Parathyroid adenoma (tissue), 2 donors: ENCODE data around the gene ENTHD1.
"Not testable (repeated sequence)": the region's sequence is repeated elsewhere in the genome, so short reads cannot be mapped to it uniquely, and the experiment has no call there.

ENCODE experiments used
- H2AFZ ChIP-seq: fragments of 300-600 bp; sonication (generic); one replicate; pipeline ENCODE4 v1.7.0; 2017; ENCODE audit warnings: antibody characterized with exemption, mild to moderate bottlenecking
- H3K27ac ChIP-seq: fragments of 300-600 bp; sonication (generic); one replicate; pipeline ENCODE4 v1.7.0; 2017
- H3K27me3 ChIP-seq: fragments of 300-600 bp; sonication (generic); one replicate; pipeline ENCODE4 v1.7.0; 2017; ENCODE audit warnings: low read length; ENCODE audit not compliant: control insufficient read depth, insufficient read depth
- H3K36me3 ChIP-seq: fragments of 300-600 bp; sonication (generic); one replicate; pipeline ENCODE4 v1.7.0; 2017; ENCODE audit warnings: low read length; ENCODE audit not compliant: control insufficient read depth, insufficient read depth
- H3K4me1 ChIP-seq: fragments of 300-600 bp; sonication (generic); one replicate; pipeline ENCODE4 v1.7.0; 2017; ENCODE audit warnings: control low read depth
- H3K4me2 ChIP-seq: fragments of 300-600 bp; sonication (generic); one replicate; pipeline ENCODE4 v1.7.0; 2017; ENCODE audit warnings: low read length
- H3K4me3 ChIP-seq: fragments of 300-600 bp; sonication (generic); one replicate; pipeline ENCODE4 v1.7.0; 2017; ENCODE audit warnings: low read depth, low read length
- H3K79me2 ChIP-seq: fragments of 300-600 bp; sonication (generic); one replicate; pipeline ENCODE4 v1.7.0; 2017; ENCODE audit warnings: control low read depth
- H3K9ac ChIP-seq: fragments of 300-600 bp; sonication (generic); one replicate; pipeline ENCODE4 v1.7.0; 2017; ENCODE audit warnings: mild to moderate bottlenecking
- H3K9me3 ChIP-seq: fragments of 300-600 bp; sonication (generic); one replicate; pipeline ENCODE4 v1.7.0; 2017; ENCODE audit warnings: low read length; ENCODE audit not compliant: control insufficient read depth
- TF ChIP-seq, protein P1 (sequence below): fragments of 300-600 bp; sonication (generic); IDR thresholded peaks from one replicate; pipeline ENCODE4 v1.7.0; 2017; ENCODE audit warnings: antibody characterized with exemption, mild to moderate bottlenecking
- donor health status: primary hyperparathyroidism.

The ENTHD1 gene

GRCh38 chr22:39904862-39905261 is 11.3 kb upstream of the ENTHD1 start:
- TF ChIP-seq, protein P1, sequence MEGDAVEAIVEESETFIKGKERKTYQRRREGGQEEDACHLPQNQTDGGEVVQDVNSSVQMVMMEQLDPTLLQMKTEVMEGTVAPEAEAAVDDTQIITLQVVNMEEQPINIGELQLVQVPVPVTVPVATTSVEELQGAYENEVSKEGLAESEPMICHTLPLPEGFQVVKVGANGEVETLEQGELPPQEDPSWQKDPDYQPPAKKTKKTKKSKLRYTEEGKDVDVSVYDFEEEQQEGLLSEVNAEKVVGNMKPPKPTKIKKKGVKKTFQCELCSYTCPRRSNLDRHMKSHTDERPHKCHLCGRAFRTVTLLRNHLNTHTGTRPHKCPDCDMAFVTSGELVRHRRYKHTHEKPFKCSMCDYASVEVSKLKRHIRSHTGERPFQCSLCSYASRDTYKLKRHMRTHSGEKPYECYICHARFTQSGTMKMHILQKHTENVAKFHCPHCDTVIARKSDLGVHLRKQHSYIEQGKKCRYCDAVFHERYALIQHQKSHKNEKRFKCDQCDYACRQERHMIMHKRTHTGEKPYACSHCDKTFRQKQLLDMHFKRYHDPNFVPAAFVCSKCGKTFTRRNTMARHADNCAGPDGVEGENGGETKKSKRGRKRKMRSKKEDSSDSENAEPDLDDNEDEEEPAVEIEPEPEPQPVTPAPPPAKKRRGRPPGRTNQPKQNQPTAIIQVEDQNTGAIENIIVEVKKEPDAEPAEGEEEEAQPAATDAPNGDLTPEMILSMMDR = no peak
- no peak overlapping the region for H3K27ac ChIP-seq
- H3K4me2 ChIP-seq = no peak overlapping the region
- no peak overlapping the region for H2AFZ ChIP-seq
- H3K36me3 ChIP-seq = no peaks in the 10 kb centered on the region
- H3K4me1 ChIP-seq = no peaks in the 10 kb centered on the region
- H3K27me3 ChIP-seq = no peaks in the 10 kb centered on the region
- H3K79me2 ChIP-seq = no peaks in the 10 kb centered on the region
- H3K9ac ChIP-seq = no peak overlapping the region
- no peak overlapping the region for H3K4me3 ChIP-seq
- no peaks in the 10 kb centered on the region for H3K9me3 ChIP-seq

GRCh38 chr22:39904024-39904423 is 10.5 kb upstream of the ENTHD1 start:
- not testable (repeated sequence) for H3K4me1 ChIP-seq, H3K27me3 ChIP-seq, H3K4me3 ChIP-seq, H3K9ac ChIP-seq, H2AFZ ChIP-seq, H3K9me3 ChIP-seq, H3K36me3 ChIP-seq, H3K79me2 ChIP-seq, H3K4me2 ChIP-seq, H3K27ac ChIP-seq

- Histone ChIP-seq H3K27me3 (no peaks in the 10 kb centered on the region), H3K4me2 (no peak overlapping the region), H2AFZ (no peak overlapping the region), H3K27ac (no peak overlapping the region), H3K4me3 (no peak overlapping the region), H3K4me1 (no peaks in the 10 kb centered on the region), H3K79me2 (no peaks in the 10 kb centered on the region), H3K36me3 (no peaks in the 10 kb centered on the region), H3K9me3 (no peaks in the 10 kb centered on the region), H3K9ac (no peak overlapping the region)
- TF ChIP-seq, protein P1 = no peak
Measured at GRCh38 chr22:39901565-39902146, 8.1 kb upstream of the ENTHD1 start.

- H3K27me3 ChIP-seq = no peaks in the 10 kb centered on the region
- TF ChIP-seq, protein P1 = no peak
- H3K79me2 ChIP-seq = no peaks in the 10 kb centered on the region
- no peaks in the 10 kb centered on the region for H3K4me1 ChIP-seq
- no peak within 1 kb of the TSS for H3K9ac ChIP-seq
- H3K9me3 ChIP-seq = no peaks in the 10 kb centered on the region
- H3K4me2 ChIP-seq = no peak within 1 kb of the TSS
- no peak within 1 kb of the TSS for H2AFZ ChIP-seq
- no peaks in the 10 kb centered on the region for H3K36me3 ChIP-seq
- no peak within 1 kb of the TSS for H3K27ac ChIP-seq
- H3K4me3 ChIP-seq = no peak within 1 kb of the TSS
Measured at GRCh38 chr22:39900306-39901227, 7.0 kb upstream of the ENTHD1 start, which contains the start of gene GRAP2. Gene GRAP2 (plus strand): TSS chr22:39901084. CDS start chr22:39947107, 46,023 bp downstream.

GRCh38 chr22:39898997-39899396 is 5.4 kb upstream of the ENTHD1 start:
- H2AFZ ChIP-seq = no peak overlapping the region
- H3K4me1 ChIP-seq = no peaks in the 10 kb centered on the region
- no peak overlapping the region for H3K4me3 ChIP-seq
- H3K4me2 ChIP-seq = no peak overlapping the region
- no peak overlapping the region for H3K9ac ChIP-seq
- TF ChIP-seq, protein P1 = no peak
- no peaks in the 10 kb centered on the region for H3K79me2 ChIP-seq
- H3K9me3 ChIP-seq = no peaks in the 10 kb centered on the region
- no peaks in the 10 kb centered on the region for H3K36me3 ChIP-seq
- no peaks in the 10 kb centered on the region for H3K27me3 ChIP-seq
- no peak overlapping the region for H3K27ac ChIP-seq
